Activated CD4-positive, alpha-beta T cell treated with anti-CD3 and anti-CD28 coated beads, Interleukin-2, amount 10 ng/mL, durations not matched to agents 24 days and 14 days (primary cell): Measurements from ENCODE around the gene MPO. TPM values are rescaled to one million over a fixed set of nuclear protein-coding genes. Genes with fewer than 3 reads are reported as not detected.
A peak's percentile ranks its signal among the peaks of the same experiment; 100 is the strongest.

Experiments used
- DNase-seq: peaks from one replicate; pipeline ENCODE4 v3.0.0; 2022
- H3K27ac Mint-ChIP-seq: one replicate; pipeline ENCODE4 v1.8.0; 2022; ENCODE audit warnings: mild to moderate bottlenecking, mixed read lengths
- H3K27me3 Mint-ChIP-seq: one replicate; pipeline ENCODE4 v1.8.0; 2022; ENCODE audit warnings: mixed read lengths
- H3K36me3 Mint-ChIP-seq: one replicate; pipeline ENCODE4 v1.8.0; 2022; ENCODE audit warnings: low read depth, mild to moderate bottlenecking, mixed read lengths
- H3K4me1 Mint-ChIP-seq: one replicate; pipeline ENCODE4 v1.8.0; 2021; ENCODE audit warnings: mixed read lengths
- H3K4me3 Mint-ChIP-seq: one replicate; pipeline ENCODE4 v1.8.0; 2022; ENCODE audit warnings: mild to moderate bottlenecking, moderate library complexity, mixed read lengths
- H3K9me3 Mint-ChIP-seq: one replicate; pipeline ENCODE4 v1.8.0; 2021; ENCODE audit warnings: mixed read lengths
- intact Hi-C: fragments of 100-400 bp; cut with micrococcal nuclease; formaldehyde crosslinking; loops from one replicate; pipeline ENCODE4 v1.15.1; 2023
- total RNA-seq: library from RNA; stranded (reverse); gene quantifications from 2 replicates; pipeline ENCODE4 v1.2.3, GENCODE V29; 2022

The MPO gene, protein sequence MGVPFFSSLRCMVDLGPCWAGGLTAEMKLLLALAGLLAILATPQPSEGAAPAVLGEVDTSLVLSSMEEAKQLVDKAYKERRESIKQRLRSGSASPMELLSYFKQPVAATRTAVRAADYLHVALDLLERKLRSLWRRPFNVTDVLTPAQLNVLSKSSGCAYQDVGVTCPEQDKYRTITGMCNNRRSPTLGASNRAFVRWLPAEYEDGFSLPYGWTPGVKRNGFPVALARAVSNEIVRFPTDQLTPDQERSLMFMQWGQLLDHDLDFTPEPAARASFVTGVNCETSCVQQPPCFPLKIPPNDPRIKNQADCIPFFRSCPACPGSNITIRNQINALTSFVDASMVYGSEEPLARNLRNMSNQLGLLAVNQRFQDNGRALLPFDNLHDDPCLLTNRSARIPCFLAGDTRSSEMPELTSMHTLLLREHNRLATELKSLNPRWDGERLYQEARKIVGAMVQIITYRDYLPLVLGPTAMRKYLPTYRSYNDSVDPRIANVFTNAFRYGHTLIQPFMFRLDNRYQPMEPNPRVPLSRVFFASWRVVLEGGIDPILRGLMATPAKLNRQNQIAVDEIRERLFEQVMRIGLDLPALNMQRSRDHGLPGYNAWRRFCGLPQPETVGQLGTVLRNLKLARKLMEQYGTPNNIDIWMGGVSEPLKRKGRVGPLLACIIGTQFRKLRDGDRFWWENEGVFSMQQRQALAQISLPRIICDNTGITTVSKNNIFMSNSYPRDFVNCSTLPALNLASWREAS
- total RNA-seq = not detected in 2 replicates

DNA sequence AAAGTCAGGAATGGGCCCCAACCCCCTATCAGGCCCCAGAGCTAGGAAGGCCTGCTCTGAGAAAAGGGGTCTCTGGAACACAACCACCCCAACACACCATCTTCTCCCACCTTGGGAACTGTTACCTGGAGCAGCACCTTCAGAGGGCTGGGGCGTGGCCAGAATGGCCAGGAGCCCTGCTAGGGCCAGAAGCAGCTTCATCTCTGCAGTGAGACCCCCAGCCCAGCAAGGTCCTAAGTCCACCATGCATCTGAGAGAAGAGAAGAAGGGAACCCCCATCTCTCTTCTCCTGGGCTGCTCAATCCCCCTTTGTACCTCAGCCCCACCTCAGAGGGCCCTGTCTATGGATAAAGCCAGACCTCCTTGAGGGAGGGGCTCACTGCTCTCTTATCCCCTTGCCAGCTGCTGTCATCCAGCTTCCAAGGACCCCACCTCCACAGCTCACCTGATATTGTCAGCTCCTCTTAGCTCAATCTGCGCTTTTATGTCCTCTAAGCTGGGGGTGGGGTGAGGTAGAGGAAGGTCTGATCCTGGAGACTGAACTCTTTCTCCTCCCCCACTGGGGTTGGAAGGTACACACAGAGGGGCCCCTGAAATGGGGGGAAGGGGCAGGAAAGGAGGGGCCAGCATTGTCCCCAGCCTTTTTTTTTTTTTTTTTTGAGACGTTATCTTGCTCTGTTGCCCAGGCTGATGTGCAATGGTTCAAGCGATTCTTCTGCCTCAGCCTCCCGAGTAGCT lies at the start of gene MPO:
Gene MPO, minus strand, starts transcription at position 456 of the 738 bp plus-strand sequence. Its CDS starts 177 bp downstream, at position 279.
- H3K36me3 Mint-ChIP-seq = no peaks in the 10 kb centered on the region
- intact Hi-C loops = no loop called here
- no peak for DNase-seq
- H3K27me3 Mint-ChIP-seq = peaks cover 21% of the 10 kb centered on the region
- no peaks in the 10 kb centered on the region for H3K9me3 Mint-ChIP-seq
- no peaks in the 10 kb centered on the region for H3K4me1 Mint-ChIP-seq
- H3K27ac Mint-ChIP-seq = no peak within 1 kb of the TSS
- H3K4me3 Mint-ChIP-seq = no peak within 1 kb of the TSS

DNA sequence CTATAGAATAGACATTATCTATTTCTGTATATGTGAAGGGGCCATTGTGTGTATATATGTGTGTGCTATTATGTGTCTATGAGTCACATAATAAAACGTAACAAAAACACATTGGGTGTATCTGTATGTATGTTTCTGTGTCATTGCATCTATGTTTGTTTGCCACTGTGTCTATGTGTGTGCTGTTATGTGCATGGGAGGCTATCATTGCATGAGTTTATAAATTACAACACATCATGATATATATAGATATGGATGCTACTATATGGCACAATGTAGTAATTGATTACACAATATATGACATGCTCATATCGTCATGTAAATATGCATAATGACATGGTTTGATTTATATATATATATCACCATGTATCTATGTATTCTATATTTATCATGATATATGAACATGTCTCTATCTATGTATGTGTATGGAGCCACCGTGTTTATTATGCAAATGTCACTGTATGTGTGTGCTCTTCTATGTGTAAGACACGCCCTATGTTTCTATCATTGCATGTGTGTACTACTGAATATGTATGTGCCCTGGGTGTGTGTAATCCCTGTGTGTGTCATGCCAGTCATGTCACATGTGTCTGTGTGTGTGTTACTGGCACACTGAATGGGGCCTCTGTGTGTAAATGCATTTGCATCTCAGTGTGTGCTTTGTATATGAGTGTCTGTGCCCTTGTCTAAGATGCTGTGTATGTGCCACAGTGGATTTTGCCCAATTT lies 49.2 kb upstream of the MPO start:
- Mint-ChIP-seq H3K4me1 (peaks cover 49% of the 10 kb centered on the region), H3K27ac (peak overlapping the region; percentile 100), H3K36me3 (peaks cover 57% of the 10 kb centered on the region), H3K4me3 (peak overlapping the region; percentile 91), H3K27me3 (peaks cover 4% of the 10 kb centered on the region), H3K9me3 (peaks cover 4% of the 10 kb centered on the region)
- intact Hi-C loops = loop anchor here (1.0 to 10.0 kb wide), 7 partner anchors 8 to 1455 kb away; partner anchors contain the start of genes PRR11, SKA2, SRSF1 and SUPT4H1
- DNase-seq = peak; percentile 87

GRCh38 chr17:58329035-58329809 lies 48.5 kb upstream of the MPO start:
- Mint-ChIP-seq H3K4me1 (peaks cover 45% of the 10 kb centered on the region), H3K4me3 (peak overlapping the region; percentile 91), H3K27me3 (peaks cover 4% of the 10 kb centered on the region), H3K27ac (peak overlapping the region; percentile 96), H3K36me3 (peaks cover 52% of the 10 kb centered on the region), H3K9me3 (peaks cover 4% of the 10 kb centered on the region)
- intact Hi-C loops = loop anchor here (1.0 to 2.0 kb wide), 5 partner anchors 9 to 322 kb away; partner anchors contain the start of genes SRSF1 and SUPT4H1
- peak; percentile 95 for DNase-seq

GRCh38 chr17:58328195-58329034 lies 47.7 kb upstream of the MPO start, which contains the start of gene TSPOAP1:
Gene TSPOAP1, minus strand, starts transcription at chr17:58328795. Its CDS starts 875 bp downstream, at chr17:58327920.
- peak; percentile 94 for DNase-seq
- Mint-ChIP-seq H3K4me1 (peaks cover 43% of the 10 kb centered on the region), H3K4me3 (peak within 1 kb of the TSS; percentile 91), H3K27ac (peak within 1 kb of the TSS; percentile 96), H3K27me3 (peaks cover 4% of the 10 kb centered on the region), H3K36me3 (peaks cover 52% of the 10 kb centered on the region), H3K9me3 (peaks cover 4% of the 10 kb centered on the region)
- intact Hi-C loops = loop anchor here (1.0 to 2.0 kb wide), 6 partner anchors 10 to 322 kb away; partner anchors contain the start of genes SRSF1 and SUPT4H1

DNA sequence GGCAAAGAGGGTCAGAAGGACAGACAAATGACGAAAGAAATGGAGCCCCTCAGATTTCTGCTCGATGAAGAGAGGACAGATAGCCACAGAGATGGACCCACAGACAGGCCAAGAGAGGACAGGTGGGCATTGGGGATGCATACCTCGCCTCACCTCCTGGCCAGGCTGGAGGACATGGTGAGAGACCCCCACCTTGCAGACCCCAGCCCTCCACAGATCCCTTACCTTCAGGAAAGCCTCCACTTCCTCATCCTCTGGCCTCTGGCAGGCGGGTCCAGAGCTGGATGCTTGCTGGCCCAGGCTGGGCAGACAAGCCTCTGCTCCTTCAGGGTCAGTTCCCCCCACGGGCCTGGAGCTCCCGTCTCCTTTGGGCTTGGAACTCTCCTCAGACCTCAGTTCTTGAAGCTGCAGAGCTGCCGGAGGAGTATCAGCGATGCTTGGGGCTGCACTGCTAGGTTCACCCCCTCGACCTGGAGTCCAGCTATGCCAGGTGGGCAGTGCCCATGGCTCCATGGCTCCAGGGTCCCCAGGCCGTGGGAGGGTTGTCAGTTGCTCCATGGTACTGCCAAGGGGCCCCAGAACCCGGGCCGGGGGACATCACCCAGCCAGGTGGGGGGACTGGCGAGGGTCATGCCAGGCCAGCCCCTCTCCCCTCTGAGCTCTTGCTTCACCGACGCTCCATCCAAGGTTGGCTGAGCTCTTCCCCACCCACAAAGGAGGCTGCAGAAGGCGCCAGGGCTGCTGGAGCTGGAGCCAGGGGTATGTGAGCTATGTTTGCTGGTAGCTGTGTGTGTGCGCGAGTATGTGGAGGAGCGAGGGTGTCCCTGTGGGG lies 46.8 kb upstream of the MPO start:
- H3K9me3 Mint-ChIP-seq = peaks cover 4% of the 10 kb centered on the region
- peak overlapping the region; percentile 91 for H3K4me3 Mint-ChIP-seq
- H3K27ac Mint-ChIP-seq = peak overlapping the region; percentile 96
- DNase-seq = peak; percentile 72
- peaks cover 52% of the 10 kb centered on the region for H3K36me3 Mint-ChIP-seq
- H3K4me1 Mint-ChIP-seq = peaks cover 45% of the 10 kb centered on the region
- intact Hi-C loops = loop anchor here (1.0 to 2.0 kb wide), 2 partner anchors 10 to 321 kb away; partner anchors contain the start of gene SRSF1
- H3K27me3 Mint-ChIP-seq = peaks cover 4% of the 10 kb centered on the region

GRCh38 chr17:58326609-58327362 lies 46.1 kb upstream of the MPO start:
- Mint-ChIP-seq H3K27ac (peak overlapping the region; percentile 52), H3K4me1 (peaks cover 41% of the 10 kb centered on the region), H3K4me3 (peak overlapping the region; percentile 6), H3K9me3 (no peaks in the 10 kb centered on the region), H3K27me3 (no peaks in the 10 kb centered on the region), H3K36me3 (peaks cover 50% of the 10 kb centered on the region)
- DNase-seq = no peak
- intact Hi-C loops = no loop called here

DNA sequence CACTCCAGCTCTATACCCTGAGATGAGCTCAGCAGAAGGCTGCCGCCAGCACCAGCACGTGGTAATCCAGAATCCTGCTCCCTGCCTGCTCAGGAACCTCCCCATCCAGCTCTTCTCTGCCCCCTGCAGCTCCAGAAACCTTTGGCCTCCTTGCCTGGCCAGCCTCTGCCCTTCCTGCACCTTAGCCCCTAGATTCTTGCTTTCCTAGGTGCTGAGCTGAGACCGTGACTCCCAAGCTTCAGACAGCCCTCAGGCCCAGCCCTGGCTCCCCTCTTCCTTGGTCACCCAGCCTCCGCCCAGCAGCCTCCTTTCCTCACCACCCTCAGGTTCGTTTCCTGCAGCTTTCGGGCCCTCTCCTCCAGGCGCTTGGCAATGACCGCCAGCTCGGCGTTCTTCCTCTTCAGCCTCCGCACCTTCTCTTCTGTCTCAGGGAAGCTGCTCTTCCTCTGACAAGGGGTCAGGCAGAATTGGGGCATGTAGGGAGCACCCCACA lies 45.3 kb upstream of the MPO start:
- H3K4me1 Mint-ChIP-seq = peaks cover 42% of the 10 kb centered on the region
- peak overlapping the region; percentile 57 for H3K27ac Mint-ChIP-seq
- peak overlapping the region; percentile 3 for H3K4me3 Mint-ChIP-seq
- intact Hi-C loops = no loop called here
- no peak for DNase-seq
- no peaks in the 10 kb centered on the region for H3K27me3 Mint-ChIP-seq
- peaks cover 46% of the 10 kb centered on the region for H3K36me3 Mint-ChIP-seq
- H3K9me3 Mint-ChIP-seq = no peaks in the 10 kb centered on the region

- Mint-ChIP-seq H3K9me3 (no peaks in the 10 kb centered on the region), H3K27ac (peak overlapping the region; percentile 63), H3K27me3 (no peaks in the 10 kb centered on the region), H3K4me3 (no peak overlapping the region), H3K4me1 (peaks cover 39% of the 10 kb centered on the region), H3K36me3 (peaks cover 43% of the 10 kb centered on the region)
- peak; percentile 73 for DNase-seq
- intact Hi-C loops = no loop called here
Measured at GRCh38 chr17:58325289-58325726, 44.6 kb upstream of the MPO start.

DNA sequence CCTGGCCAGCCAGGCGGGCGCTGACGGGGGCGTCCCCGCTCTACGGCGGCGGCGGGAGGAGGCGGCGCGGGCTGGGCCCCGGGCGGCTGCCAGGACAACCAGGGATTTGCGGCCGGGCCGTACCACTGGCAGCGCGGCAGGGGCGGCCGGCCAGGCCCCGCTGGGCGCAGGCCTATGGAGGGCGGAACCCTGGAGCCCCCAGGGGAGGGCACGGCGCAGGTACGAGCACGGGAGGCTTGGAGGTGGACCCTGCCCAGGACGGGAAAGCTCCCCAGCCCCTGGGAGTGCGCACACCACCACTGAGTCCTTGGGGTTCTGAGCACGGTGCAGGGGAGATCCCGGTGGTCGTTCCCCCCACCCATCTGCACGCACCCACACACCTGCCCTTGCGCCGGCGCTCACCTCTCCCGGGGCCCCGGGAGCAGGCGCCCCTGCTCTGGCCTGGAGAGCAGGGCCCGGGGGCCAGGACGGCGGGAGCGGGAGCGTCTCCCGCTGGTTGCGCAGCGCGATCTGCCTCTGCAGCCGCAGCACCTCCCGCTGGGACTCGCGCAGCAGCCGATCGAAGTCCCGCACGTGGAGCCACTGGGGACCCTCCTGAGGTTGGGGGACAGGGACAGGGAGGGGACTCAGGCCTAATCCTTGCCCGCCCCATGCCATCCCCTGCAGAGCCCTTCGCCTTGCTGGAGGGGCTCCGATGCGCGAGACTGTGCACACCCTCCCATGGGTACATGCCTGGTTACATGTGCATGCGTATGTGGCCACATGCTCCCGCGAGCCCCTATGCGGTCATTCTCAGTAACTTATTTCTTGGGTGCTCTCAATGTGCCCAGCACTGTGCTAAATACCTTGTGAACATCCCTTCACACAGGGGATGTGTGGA lies 43.9 kb upstream of the MPO start:
- peaks cover 39% of the 10 kb centered on the region for H3K4me1 Mint-ChIP-seq

DNA sequence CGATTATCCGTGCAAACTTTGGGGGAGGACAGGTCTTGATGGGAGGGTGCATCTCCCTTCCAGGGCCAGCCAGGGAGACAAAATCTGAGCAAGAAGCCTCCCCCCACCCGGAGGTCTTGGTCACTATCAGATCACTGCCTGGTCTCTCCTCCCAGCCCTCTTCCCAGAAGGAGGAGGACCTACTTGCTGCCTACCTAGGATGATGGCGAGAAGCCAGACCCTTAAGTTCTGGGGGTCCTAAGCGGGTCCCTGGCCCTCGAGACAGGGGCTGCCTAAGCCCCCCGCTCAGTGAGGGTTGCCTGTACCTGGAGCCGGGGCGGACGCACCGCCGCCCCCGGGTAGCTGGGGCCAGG lies 43.3 kb upstream of the MPO start:
- Mint-ChIP-seq H3K9me3 (no peaks in the 10 kb centered on the region), H3K27me3 (no peaks in the 10 kb centered on the region), H3K36me3 (peaks cover 34% of the 10 kb centered on the region), H3K27ac (peak overlapping the region; percentile 34), H3K4me3 (no peak overlapping the region), H3K4me1 (peaks cover 36% of the 10 kb centered on the region)
- intact Hi-C loops = no loop called here
- DNase-seq = no peak

More for the DNA sequence above, 43.9 kb upstream of the MPO start:
- DNase-seq = no peak
- intact Hi-C loops = no loop called here
- Mint-ChIP-seq H3K4me3 (no peak overlapping the region), H3K36me3 (peaks cover 40% of the 10 kb centered on the region), H3K27ac (peak overlapping the region; percentile 63), H3K27me3 (no peaks in the 10 kb centered on the region), H3K9me3 (no peaks in the 10 kb centered on the region)
